Stimulated activated CD8-positive, alpha-beta memory T cell treated with anti-CD3 and anti-CD28 coated beads, Interleukin-12 subunit alpha, Interleukin-12 subunit beta, amount 100 ng/mL, for 1 hour (primary cell): ENCODE measurements around the gene C3orf18.

ENCODE experiments used
- DNase-seq: peaks from one replicate; pipeline ENCODE4 v3.0.0-alpha.2; 2020; ENCODE audit warnings: low read depth

Gene C3orf18

GRCh38 chr3:50603261-50604109 is 35.9 kb upstream of the C3orf18 start:
- no peak for DNase-seq

GRCh38 chr3:50602595-50603191 is 35.1 kb upstream of the C3orf18 start:
- DNase-seq, result no peak

GRCh38 chr3:50600841-50601591 is 33.5 kb upstream of the C3orf18 start:
- DNase-seq, result no peak

GRCh38 chr3:50600141-50600753 is 32.7 kb upstream of the C3orf18 start:
- DNase-seq, result no peak

- no peak for DNase-seq
Observed at GRCh38 chr3:50599716-50600118, 32.2 kb upstream of the C3orf18 start.

GRCh38 chr3:50599115-50599715 is 31.7 kb upstream of the C3orf18 start:
- no peak for DNase-seq

GRCh38 chr3:50594253-50594785 is 26.8 kb upstream of the C3orf18 start:
- no peak for DNase-seq

- no peak for DNase-seq
Observed at GRCh38 chr3:50592568-50592967, 25.0 kb upstream of the C3orf18 start.

- no peak for DNase-seq
Observed at GRCh38 chr3:50591196-50591741, 23.7 kb upstream of the C3orf18 start.

- DNase-seq, result no peak
Observed at GRCh38 chr3:50588759-50589433, 21.3 kb upstream of the C3orf18 start.

- DNase-seq, result no peak
Observed at GRCh38 chr3:50587806-50588758, 20.5 kb upstream of the C3orf18 start.

GRCh38 chr3:50587373-50587772 is 19.8 kb upstream of the C3orf18 start:
- DNase-seq, result no peak

GRCh38 chr3:50586763-50587070 is 19.2 kb upstream of the C3orf18 start:
- no peak for DNase-seq

GRCh38 chr3:50585919-50586762 is 18.6 kb upstream of the C3orf18 start:
- no peak for DNase-seq

- DNase-seq, result no peak
Observed at GRCh38 chr3:50584391-50584790, 16.8 kb upstream of the C3orf18 start.

GRCh38 chr3:50583897-50584296 is 16.4 kb upstream of the C3orf18 start:
- no peak for DNase-seq

- DNase-seq, result no peak
Observed at GRCh38 chr3:50582083-50582482, 14.5 kb upstream of the C3orf18 start.

- DNase-seq, result no peak
Observed at GRCh38 chr3:50581459-50581842, 13.9 kb upstream of the C3orf18 start.
